NCI-H345 (cell line): ENCODE results near the gene CGRRF1.

Experiments
- DNase-seq: peaks from one replicate; lab custom pipeline; 2025; lab: John Stamatoyannopoulos, UW

The CGRRF1 gene

DNA sequence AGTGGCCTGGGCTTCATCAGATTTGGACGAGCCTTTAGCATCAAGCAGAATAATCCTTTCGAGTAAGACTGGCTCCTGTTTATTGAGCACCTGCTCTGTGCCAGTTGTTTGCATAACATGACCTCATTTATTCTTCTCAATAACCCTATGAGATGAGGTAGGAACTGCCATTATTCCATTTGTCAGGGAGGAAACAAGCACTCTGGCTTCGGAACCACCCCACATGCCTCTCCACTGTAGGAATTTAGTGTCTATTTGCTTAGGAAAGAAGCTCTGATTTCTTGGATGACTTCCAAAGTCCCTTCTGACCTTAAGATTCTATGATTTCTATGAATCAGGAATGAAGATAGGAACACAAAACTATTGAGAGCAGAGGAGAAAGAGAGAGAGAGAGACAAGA, 68.3 kb downstream of the CGRRF1 start:
- DNase-seq: no peak

DNA sequence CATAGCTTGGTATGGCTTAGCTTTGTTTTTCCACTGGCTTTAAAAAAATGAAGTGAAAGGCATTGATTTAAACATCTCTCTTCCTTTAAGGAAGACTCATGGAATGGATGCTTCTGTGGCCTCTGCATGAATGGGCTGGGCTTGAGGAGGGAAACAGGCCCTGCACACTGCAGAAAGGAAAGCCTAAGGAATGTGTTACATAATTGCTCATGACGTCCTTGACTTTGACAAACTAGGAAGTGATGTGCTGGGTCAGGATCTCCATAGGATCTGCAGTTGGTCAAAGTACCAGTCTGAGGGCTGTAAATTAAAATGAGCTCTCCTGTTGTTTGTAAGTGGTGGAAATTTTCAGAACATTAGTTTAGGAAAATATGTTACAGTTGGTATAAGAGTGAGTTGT, 69.9 kb downstream of the CGRRF1 start:
- DNase-seq: no peak

DNA sequence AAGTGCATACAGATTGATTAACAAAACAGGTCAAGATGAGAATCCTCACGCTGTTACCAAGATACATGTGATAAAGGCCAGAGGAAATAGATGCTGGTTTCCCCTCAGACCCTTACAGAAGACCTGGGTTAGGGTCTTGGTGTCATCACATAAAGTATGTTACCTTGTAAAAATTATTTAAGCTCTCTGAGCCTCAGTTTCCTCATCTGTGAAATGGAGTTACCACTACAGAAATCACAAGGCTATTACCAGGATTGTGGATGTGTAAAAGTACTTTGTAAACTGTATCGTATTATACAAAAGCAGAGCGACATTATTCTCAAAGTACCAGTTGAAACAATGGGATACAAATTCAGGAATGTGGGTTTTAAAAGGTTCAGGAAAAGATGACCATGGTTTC, 71.2 kb downstream of the CGRRF1 start:
- no peak for DNase-seq

DNA sequence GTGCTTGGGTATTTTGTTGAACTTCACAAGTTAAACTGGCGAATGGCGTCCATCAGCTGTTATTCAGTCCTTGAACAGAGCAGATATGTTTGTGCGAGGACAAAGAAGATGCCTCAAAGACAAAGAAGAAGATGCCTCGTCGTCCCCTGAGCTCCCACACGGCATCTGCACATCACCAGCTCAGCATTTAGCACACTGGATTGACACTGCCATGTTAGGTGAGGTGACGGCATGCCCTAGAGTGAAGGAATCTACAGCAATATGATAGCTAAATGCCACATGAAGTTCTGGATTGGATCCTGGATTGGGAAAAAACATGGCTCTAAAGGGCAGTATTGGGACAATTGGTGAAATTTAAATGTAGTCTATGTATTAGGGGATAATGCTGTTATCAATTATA, 72.6 kb downstream of the CGRRF1 start:
- no peak for DNase-seq

DNA sequence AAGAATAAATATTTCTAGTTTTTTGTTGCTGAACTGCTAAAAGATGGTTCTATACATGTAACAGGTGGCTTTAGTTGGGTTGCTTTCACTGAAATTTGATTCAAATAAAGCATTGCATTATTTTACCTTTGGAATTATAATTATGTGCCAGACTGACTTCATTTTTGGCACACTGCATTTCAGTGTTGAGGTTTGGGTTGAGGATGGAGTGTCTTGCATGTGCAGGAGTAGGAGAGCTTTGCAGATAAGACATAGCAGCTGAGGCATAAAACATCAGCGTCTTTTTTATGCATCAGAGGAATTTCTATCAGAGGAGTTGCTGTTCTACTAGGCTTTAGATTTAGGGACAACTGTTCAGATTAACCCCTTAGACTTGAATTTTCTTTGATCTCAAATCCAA, 74.4 kb downstream of the CGRRF1 start:
- DNase-seq: no peak

DNA sequence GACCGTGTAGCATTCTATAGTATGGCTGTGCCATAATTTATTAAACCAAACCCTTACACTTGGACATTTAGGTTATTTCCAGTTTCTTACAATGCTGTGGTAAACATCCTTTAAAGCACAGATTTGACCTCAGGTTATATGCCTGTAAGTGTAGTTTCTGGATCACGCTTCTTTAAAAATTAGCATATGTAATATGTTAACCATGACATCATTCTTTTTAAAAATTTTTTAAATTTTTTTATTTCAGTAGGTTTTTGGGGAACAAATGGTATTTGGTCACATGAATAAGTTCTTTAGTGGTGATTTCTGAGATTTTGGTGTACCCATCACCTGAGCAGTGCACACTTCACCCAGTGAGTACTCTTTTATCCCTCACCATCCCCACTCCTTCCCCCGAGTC, 75.5 kb downstream of the CGRRF1 start:
- DNase-seq: no peak
